GM12878 (cell line): ENCODE data around the gene PAQR9. TPM values are rescaled to one million over a fixed set of nuclear protein-coding genes. Genes with fewer than 3 reads are reported as not detected.

Experiments used
- ATAC-seq: fragments of 200-7000 bp; cut with Tn5 transposase; 3 replicates; pipeline ENCODE4 v1.9.1; 2020; ENCODE audit warnings: mild to moderate bottlenecking, moderate library complexity
- BruUV-seq: library from RNA; stranded (reverse); fragments of 400-500 nt; replicated peaks from 2 replicates; lab custom pipeline; 2021; lab: Mats Ljungman, UMichigan
- CTCF ChIA-PET: fragments of 300-600 bp; sonication (Branson Sonifier 250); formaldehyde crosslinking; extraction: SDS; loops from one replicate; lab custom pipeline; 2021; ENCODE audit warnings: inconsistent platforms; lab: Yijun Ruan, JAX
- POLR2A ChIA-PET: fragments of 350-600 bp; formaldehyde crosslinking; extraction: SDS; loops from one replicate; lab custom pipeline; 2021; ENCODE audit warnings: inconsistent platforms; lab: Charles Lee
- RAD21 ChIA-PET: fragments of 300-600 bp; sonication (Branson Sonifier 250); formaldehyde crosslinking; loops from one replicate; lab custom pipeline; 2023; ENCODE audit warnings: antibody characterized with exemption; ENCODE audit not compliant: unreplicated experiment; lab: Charles Lee
- SMC1A ChIA-PET: fragments of 300-600 bp; sonication (Branson Sonifier 250); formaldehyde crosslinking; loops from one replicate; lab custom pipeline; 2023; ENCODE audit not compliant: unreplicated experiment, uncharacterized antibody; lab: Charles Lee
- DNase-seq: peaks from one replicate; pipeline ENCODE4 v3.0.0-alpha.2; 2011; ENCODE audit warnings: low read depth, low spot score
- FAIRE-seq: peaks from 3 replicates; lab custom pipeline; 2011; peaks lifted over from hg19 to GRCh38; lab: Jason Lieb, UNC
- H2AFZ ChIP-seq: 2 replicates; pipeline ENCODE4 v1.6.0; 2011; ENCODE audit warnings: low read depth, low read length, control low read depth; ENCODE audit not compliant: control insufficient read depth
- H3K27ac ChIP-seq: 2 replicates; pipeline ENCODE4 v1.5.1; 2011; ENCODE audit warnings: control low read depth; ENCODE audit not compliant: control insufficient read depth, insufficient read depth
- H3K27me3 ChIP-seq, 2 experiments: replicated peaks in 1 of 2; 2 replicates each; pipeline versions ENCODE4 v1.6.0 to v1.6.1; 2011; ENCODE audit warnings: low read length in 1 of 2; ENCODE audit not compliant: control insufficient read depth in 2 of 2, insufficient read depth in 2 of 2
- H3K36me3 ChIP-seq, 2 experiments: 2 replicates each; pipeline ENCODE4 v1.5.1; 2011; ENCODE audit warnings: low read length in 1 of 2; ENCODE audit not compliant: control insufficient read depth in 2 of 2, insufficient read depth in 2 of 2
- H3K4me1 ChIP-seq: 2 replicates; pipeline ENCODE4 v1.6.1; 2011; ENCODE audit warnings: mild to moderate bottlenecking, low read length, moderate library complexity, mixed read lengths; ENCODE audit not compliant: control insufficient read depth, insufficient read depth
- H3K4me2 ChIP-seq: 2 replicates; pipeline ENCODE4 v1.6.0; 2011; ENCODE audit warnings: control low read depth; ENCODE audit not compliant: control insufficient read depth, insufficient read depth
- H3K4me3 ChIP-seq: fragments of 200-600 bp; sonication (generic); 2 replicates; pipeline ENCODE4 v1.5.1; 2016
- H3K79me2 ChIP-seq: 2 replicates; pipeline ENCODE4 v1.6.0; 2011; ENCODE audit warnings: low read length; ENCODE audit not compliant: control insufficient read depth, insufficient read depth
- H3K9ac ChIP-seq: 2 replicates; pipeline ENCODE4 v1.8.0; 2011; ENCODE audit warnings: low read length, control low read depth, mixed read lengths; ENCODE audit not compliant: control insufficient read depth, insufficient read depth
- H3K9me3 ChIP-seq: replicated peaks from 3 replicates; pipeline ENCODE4 v1.5.1; 2011; ENCODE audit warnings: mild to moderate bottlenecking, low read length; ENCODE audit not compliant: control insufficient read depth, insufficient read depth
- H4K20me1 ChIP-seq: 2 replicates; pipeline ENCODE4 v1.6.0; 2011; ENCODE audit not compliant: control insufficient read depth, insufficient read depth
- ATF3 ChIP-seq: IDR thresholded peaks from 2 replicates; pipeline ENCODE4 v1.6.1; 2011; ENCODE audit warnings: low read depth, mild to moderate bottlenecking, low read length, moderate library complexity, borderline replicate concordance; ENCODE audit errors: extremely low read depth
- BCLAF1 ChIP-seq: fragments of 450-650 bp; IDR thresholded peaks from 2 replicates; pipeline ENCODE4 v1.6.1; 2017; ENCODE audit warnings: antibody characterized with exemption, mild to moderate bottlenecking, moderate library complexity
- CBX3 ChIP-seq: fragments of 200-600 bp; sonication (generic); IDR thresholded peaks from 2 replicates; pipeline ENCODE4 v1.6.1; 2016; ENCODE audit warnings: low read depth, borderline replicate concordance
- CBX5 ChIP-seq: sonication (generic); IDR thresholded peaks from 2 replicates; pipeline ENCODE4 v1.6.1; 2016; ENCODE audit warnings: low read depth, moderate library complexity, mild to moderate bottlenecking, inconsistent platforms
- CEBPB ChIP-seq, 2 experiments: fragments of 150-350 bp in 1 of 2; IDR thresholded peaks; 2 replicates each; pipeline ENCODE4 v1.6.1; 2012 to 2014; ENCODE audit warnings: low read depth in 2 of 2, low read length in 2 of 2, borderline replicate concordance in 1 of 2, inconsistent platforms in 1 of 2
- IRF3 ChIP-seq: fragments of 450-650 bp; IDR thresholded peaks from 2 replicates; pipeline ENCODE4 v1.6.1; 2014; ENCODE audit warnings: mild to moderate bottlenecking
- MTA3 ChIP-seq: IDR thresholded peaks from 2 replicates; pipeline ENCODE4 v1.6.1; 2012; ENCODE audit warnings: low read length, inconsistent platforms, borderline replicate concordance
- NRF1 ChIP-seq: conservative IDR thresholded peaks from 2 replicates; pipeline ENCODE4 v1.6.1; 2011; ENCODE audit warnings: mild to moderate bottlenecking, low read depth, low read length, improper control_type of control experiment
- REST ChIP-seq: IDR thresholded peaks from 2 replicates; pipeline ENCODE4 v1.6.1; 2012; ENCODE audit warnings: mild to moderate bottlenecking, low read depth, low read length
- SP1 ChIP-seq: IDR thresholded peaks from one replicate; pipeline ENCODE4 v1.6.1; 2011; ENCODE audit warnings: low read depth, low read length
- SREBF1 ChIP-seq: IDR thresholded peaks from 2 replicates; pipeline ENCODE4 v1.6.1; 2012; ENCODE audit warnings: mild to moderate bottlenecking, low read length
- SRF ChIP-seq, 2 experiments: IDR thresholded peaks; 2 replicates each; pipeline ENCODE4 v1.6.1; 2011; ENCODE audit warnings: low read depth in 2 of 2, low read length in 2 of 2, mild to moderate bottlenecking in 1 of 2, moderate library complexity in 1 of 2
- SUPT20H ChIP-seq: IDR thresholded peaks from 2 replicates; pipeline ENCODE4 v1.6.1; 2011; ENCODE audit warnings: low read depth, mild to moderate bottlenecking, low read length, moderate library complexity, borderline replicate concordance; ENCODE audit not compliant: control insufficient read depth
- TARDBP ChIP-seq: IDR thresholded peaks from 2 replicates; pipeline ENCODE4 v1.6.1; 2016; ENCODE audit warnings: borderline replicate concordance
- WRNIP1 ChIP-seq: IDR thresholded peaks from 2 replicates; pipeline ENCODE4 v1.6.1; 2011; ENCODE audit warnings: low read depth, low read length, improper control_type of control experiment, borderline replicate concordance
- ZZZ3 ChIP-seq: IDR thresholded peaks from 2 replicates; pipeline ENCODE4 v1.6.1; 2011; ENCODE audit warnings: low read depth; ENCODE audit not compliant: control insufficient read depth, insufficient read length
- WGBS: methylation state at CpG from one replicate; pipeline ENCODE4 v1.1.6; 2016; ENCODE audit warnings: low lambda C conversion rate; ENCODE audit not compliant: insufficient replicate concordance, insufficient coverage; ENCODE audit errors: missing lambda C conversion rate; 5-methylcytosine and 5-hydroxymethylcytosine counted together
- in situ Hi-C: fragments of 300-500 bp; cut with MboI; formaldehyde crosslinking; loops from 9 replicates; pipeline ENCODE4 v1.14.3; 2018; ENCODE audit warnings: mixed read lengths
- intact Hi-C: fragments of 100-400 bp; cut with micrococcal nuclease; formaldehyde crosslinking; loops from one replicate; pipeline ENCODE4 v1.14.2; 2022; ENCODE audit not compliant: unreplicated experiment
- polyA plus RNA-seq, 11 experiments: library from polyadenylated mRNA; depleted of rRNA in 4 of 11; unstranded in 6 of 11; stranded (reverse) in 5 of 11; fragments of >200 nt; fragmentation: Nextera tagmentation in 4 of 11; fragmentation: Illumina TruSeq in 1 of 11; extraction: Ambion mirVana in 4 of 11; extraction: Trizol in 1 of 11; gene quantifications; 1 replicate in 1 of 11; 2 replicates in 10 of 11; pipeline versions ENCODE4 v1.2.1 to v1.2.3, GENCODE V29; 2011 to 2016; ENCODE audit warnings: inconsistent platforms in 2 of 11, missing spikeins in 2 of 11, low read depth in 1 of 11
- total RNA-seq, 4 experiments: library from RNA; depleted of rRNA in 3 of 4; stranded (reverse); fragments of >200 nt in 3 of 4; fragmentation: Illumina TruSeq in 1 of 4; extraction: Trizol in 1 of 4; gene quantifications; 2 replicates each; pipeline versions ENCODE4 v1.2.1 to v1.2.3, GENCODE V29; 2013 to 2021

PAQR9 gene
- total and polyA plus RNA-seq, 10 of the 15 experiments (the other 5 are each of a cell fraction or from before 2014, with no cell fraction given): not detected

GRCh38 chr3:142968319-142969025 is 5.0 kb upstream of the PAQR9 start:
- no peaks in the 10 kb centered on the region for H3K4me1 ChIP-seq
- no peaks in the 10 kb centered on the region for H4K20me1 ChIP-seq
- H3K36me3 ChIP-seq: no peaks in the 10 kb centered on the region
- ChIA-PET SMC1A (no interaction called here), RAD21 (no interaction called here), CTCF (interaction anchor here (1.2 to 1.3 kb wide), 2 partner anchors 19 to 140 kb away, joined by 3 to 5 read pairs; no protein-coding TSS in a partner anchor), POLR2A (no interaction called here)
- whole genome bisulfite sequencing: 40% methylated on average over 4 of the region's 4 CpGs
- H3K9me3 ChIP-seq: no peaks in the 10 kb centered on the region
- H3K4me3 ChIP-seq: no peak overlapping the region
- H2AFZ ChIP-seq: no peak overlapping the region
- H3K4me2 ChIP-seq: no peak overlapping the region
- H3K27me3 ChIP-seq: peaks cover 5 to 9% of the 10 kb centered on the region in 2 experiments; a peak in 3 of 4 replicates
- H3K9ac ChIP-seq: no peak overlapping the region
- H3K27ac ChIP-seq: no peak overlapping the region
- in situ Hi-C loops (no loop called here), intact Hi-C loops (no loop called here)
- FAIRE-seq (no peak), DNase-seq (no peak), ATAC-seq (no peak)
- BruUV-seq: no TSS peak
- H3K79me2 ChIP-seq: no peaks in the 10 kb centered on the region
- TF ChIP-seq SUPT20H (no peak), TARDBP (no peak), ATF3 (no peak), SREBF1 (no peak), CBX5 (no peak), SRF (IDR thresholded peaks at IDR 0.05; ENCODE audit: low read depth in 2 of 2, low read length in 2 of 2) (no peak), BCLAF1 (no peak), REST (no peak), WRNIP1 (no peak), MTA3 (no peak), IRF3 (no peak), CEBPB (IDR thresholded peaks at IDR 0.05; ENCODE audit: borderline replicate concordance in 1 of 2, low read depth in 2 of 2, low read length in 2 of 2) (no peak), NRF1 (no peak), SP1 (no peak), ZZZ3 (no peak), CBX3 (no peak)
